GM18870 (cell line): ENCODE data around the gene PRRG1.
"Not testable (repeated sequence)": the region's sequence is repeated elsewhere in the genome, so short reads cannot be mapped to it uniquely, and the experiment has no call there.

Experiments
- ATAC-seq: cut with Tn5 transposase; IDR thresholded peaks from one replicate; pipeline ENCODE4 v1.9.1; 2021; ENCODE audit warnings: moderate library complexity; ENCODE audit not compliant: unreplicated experiment

PRRG1 gene

DNA sequence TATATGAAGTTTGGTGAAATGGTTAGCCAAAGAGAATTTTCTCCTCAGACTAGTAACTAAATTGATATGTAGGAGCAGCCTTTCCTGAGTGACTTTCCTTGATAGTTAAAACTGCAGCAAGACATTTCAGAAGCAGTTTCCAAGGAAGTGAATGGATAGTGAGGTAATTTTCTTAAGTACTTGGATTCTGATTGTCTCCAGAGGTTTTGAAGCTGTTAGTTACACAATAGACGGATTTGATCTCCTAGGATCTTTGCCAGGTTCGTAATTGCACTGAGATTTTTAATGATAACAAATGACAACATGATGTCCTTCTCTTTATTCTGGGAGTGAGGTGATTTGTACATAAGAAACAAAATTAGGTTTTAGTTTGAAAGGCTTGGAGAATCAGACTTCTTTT, 29.2 kb downstream of the PRRG1 start:
- ATAC-seq, result no peak

DNA sequence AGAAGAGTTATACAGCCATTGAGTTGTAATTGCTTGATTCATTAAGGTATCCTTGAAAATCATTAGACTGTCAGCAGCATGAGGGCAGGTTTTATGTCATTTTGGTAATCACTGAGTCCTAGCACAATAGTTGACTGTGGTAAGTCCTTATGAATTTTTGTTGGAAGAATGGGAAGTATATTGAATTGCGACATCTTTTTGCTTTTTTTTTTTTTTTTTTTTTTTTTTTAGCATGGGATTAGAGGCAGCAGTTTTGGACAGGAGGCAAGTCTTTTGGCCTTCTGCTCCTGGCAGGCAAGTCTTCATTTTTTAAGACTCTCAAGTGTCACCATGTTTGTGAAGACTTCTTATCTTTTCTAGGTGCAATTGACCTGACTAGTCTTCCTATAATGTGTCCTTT, 29.7 kb downstream of the PRRG1 start:
- ATAC-seq, result no peak

DNA sequence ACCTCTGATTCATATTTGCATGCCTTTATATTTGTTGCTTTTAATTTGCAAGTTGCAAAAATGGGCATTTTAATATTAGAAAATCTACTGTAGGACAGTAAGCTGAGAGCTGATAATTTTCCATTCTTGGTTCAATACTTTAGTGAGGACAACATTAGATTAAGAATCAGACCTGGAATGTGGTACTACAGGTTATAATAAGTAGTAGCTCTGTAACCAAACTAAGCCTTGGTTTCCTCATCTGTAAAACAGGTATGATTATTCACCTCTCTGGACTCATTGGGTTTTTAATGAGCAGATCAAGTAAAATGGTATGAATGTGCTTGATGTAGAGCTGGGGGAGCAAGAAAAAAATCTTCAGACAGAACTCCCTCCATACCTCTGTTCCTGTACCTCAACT, 31.1 kb downstream of the PRRG1 start:
- no peak for ATAC-seq

DNA sequence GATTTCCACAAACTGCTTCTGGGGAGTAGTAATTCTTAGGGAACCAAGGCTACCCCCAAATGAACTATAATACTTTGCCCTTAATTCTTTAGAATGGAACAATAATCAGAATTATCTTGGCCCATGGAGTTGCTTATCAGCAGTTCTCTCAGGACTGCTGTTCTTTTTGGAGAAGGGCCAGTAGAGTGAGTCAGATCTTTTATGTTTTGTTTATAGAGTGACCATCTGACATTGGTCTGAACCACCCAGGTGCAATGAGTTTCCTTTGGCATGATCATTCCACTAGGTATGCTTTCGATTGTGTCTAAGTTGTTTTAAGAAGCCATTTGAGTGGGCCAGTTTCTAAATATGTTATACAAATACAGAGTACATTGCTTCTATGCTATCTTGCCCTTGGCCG, 31.8 kb downstream of the PRRG1 start:
- ATAC-seq, result no peak

DNA sequence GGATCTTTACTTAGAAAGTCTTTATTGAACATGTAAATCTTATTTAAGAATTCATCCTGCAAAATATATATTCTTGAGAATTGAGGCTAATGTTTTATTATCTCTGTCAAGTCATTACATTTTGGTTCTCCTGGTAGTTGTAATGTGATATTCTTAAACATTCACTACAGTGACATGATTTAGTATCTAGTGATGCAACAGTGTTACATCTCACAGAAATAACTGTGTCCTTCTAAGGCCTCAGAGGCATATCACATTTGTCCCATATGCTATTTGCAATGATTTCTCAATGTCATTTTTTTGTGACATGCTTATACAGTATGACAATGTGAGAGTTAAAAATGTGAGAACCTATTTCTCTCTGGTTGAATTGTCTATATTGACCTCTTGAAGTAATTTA, 34.1 kb downstream of the PRRG1 start:
- no peak for ATAC-seq

DNA sequence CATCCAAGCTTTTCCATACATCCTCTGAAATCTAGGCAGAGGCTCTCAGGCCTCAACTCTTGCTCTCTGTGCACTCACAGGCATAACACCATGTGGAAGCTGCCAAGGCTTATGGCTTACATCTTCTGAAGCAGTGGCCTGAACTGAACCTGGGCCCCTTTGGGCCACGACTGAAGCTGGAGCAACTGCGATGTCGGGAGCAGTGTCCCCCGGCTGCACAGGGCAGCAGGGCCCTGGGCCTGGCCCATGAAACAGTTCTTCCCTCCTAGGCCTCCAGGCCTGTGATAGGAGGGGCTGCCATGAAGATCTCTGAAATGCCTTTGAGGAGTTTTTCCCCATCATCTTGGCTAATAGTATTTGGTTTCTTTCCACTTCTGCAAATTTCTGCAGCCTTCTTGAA, 39.2 kb downstream of the PRRG1 start:
- ATAC-seq, result no peak

DNA sequence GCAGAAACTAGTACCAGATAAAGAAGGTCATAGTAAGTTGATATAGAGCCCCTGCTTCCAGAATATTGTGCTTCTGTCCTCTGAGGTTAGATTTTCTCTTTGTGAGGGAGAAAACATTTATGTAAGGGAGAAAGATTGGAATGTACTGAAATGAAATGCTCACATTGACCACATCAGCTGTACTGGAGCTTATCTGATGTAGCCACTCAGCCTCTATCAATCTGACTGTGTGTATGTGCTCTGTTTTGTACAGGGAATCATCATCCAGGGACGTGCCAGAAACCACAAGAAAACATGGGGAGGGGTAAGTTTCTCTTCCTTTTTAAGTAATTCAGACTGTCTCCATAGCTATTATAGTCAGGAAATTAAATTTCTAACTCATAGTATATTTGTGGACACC, 56.8 kb downstream of the PRRG1 start:
- no peak for ATAC-seq

DNA sequence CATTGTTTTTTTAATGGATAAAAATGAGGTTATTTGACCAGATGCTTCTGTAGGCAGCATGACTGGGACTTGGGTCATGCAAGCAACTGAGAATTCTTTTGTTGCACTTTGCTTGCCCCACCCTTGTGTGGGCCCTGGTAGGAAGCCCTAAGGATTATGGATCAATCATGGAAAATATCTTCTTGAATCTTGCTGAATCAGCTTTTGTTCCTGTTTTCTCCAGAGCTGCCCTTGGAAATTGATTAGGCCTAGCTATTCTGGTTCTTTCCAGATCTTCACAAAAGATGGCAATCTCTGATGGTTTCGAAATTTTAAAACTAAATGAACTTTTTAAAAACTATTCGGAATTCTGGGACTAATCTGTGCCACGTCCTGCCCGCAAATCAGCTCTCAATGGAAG, 58.6 kb downstream of the PRRG1 start:
- no peak for ATAC-seq

DNA sequence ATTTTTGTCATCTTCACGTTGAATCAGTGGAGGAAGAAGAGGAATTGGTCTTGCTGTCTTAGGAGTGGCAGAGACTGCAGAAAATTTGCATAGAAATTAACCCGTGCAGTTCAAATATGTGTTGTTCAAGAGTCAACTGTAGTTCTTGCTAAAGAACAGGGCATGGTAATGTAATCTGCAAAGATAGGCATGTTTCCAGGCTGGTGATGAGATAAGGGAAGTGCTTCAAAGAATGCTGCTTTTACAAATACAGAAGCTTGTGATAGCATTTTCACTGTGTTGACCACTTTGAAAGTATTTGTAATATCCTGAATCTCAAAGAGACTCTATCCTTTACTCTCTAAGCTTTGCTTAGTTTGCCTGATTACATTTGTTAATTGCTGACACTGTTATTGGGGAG, 60.1 kb downstream of the PRRG1 start:
- no peak for ATAC-seq

DNA sequence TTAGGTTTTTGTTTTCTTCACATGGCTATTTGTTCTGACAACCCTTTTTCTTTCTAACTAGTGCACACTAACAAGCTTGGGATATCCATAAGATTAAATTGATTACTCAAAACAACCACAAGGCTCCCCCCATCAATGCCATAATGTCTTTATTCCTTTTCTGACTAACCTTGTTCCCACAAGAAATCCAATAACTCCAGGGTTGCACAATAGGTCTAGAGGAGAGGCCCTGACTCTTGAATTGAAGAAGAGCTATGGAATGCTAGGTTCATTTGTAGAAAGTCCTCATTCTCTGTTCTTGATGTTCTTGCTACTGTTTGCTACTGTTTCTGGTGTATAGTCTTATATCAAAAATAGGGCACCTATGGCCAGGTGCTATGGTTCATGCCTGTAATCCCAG, 71.0 kb downstream of the PRRG1 start:
- no peak for ATAC-seq

DNA sequence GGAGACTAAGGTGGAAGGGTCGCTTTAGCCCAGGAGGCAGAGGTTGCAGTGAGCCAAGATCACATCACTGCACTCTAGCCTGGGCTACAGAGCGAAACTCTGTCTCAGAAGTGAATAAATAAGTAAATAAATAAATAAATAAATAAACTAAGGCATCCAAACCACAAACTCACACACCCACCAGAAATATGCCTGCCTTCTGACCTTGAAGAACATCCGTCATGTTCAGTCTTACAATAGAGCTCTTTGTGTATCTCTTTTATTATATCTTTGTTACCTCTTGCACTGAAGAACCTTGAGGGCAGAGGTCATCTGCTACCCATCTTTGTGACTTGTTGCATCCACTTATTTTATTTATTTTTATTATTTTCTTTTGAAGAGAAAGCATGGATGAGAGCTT, 71.6 kb downstream of the PRRG1 start:
- ATAC-seq, result no peak

DNA sequence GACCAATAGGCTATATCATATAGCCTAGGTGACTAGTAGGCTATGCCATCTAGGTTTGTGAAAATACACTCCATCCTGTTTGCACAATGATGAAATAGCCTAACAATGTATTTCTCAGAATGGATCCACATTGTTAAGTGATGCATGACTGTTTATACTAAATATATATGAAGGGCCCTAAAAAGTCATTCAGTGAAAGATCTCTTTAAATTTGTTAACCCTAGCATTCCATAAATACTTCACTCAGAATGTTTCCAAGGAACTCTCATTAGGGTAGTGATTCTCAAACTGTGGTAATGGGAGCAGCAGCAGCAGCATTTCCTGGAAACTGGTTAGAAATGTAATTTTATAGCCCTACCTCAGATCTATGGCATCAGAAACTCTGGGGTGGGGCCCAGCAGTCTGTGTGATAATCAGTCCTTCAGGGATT, 74.9 kb downstream of the PRRG1 start:
- no peak for ATAC-seq

DNA sequence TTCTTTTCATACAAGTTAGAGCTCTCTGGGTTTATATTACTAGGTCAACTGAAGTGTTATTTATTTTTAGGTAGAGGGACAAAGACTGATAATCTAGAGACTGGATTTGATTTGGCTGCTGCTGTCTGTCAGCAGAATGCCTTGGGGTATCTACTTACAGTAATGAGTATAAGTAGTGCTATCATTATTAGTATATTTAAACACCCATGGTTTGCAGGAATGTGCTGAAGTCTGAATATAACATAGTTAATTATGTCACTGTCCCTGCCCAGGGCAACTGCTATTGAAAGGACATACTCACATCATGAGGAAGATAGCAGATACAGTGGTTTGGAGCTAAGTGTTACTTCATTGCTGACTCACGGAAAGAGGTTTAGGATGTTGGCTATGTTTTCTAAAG, 76.2 kb downstream of the PRRG1 start:
- ATAC-seq, result no peak

DNA sequence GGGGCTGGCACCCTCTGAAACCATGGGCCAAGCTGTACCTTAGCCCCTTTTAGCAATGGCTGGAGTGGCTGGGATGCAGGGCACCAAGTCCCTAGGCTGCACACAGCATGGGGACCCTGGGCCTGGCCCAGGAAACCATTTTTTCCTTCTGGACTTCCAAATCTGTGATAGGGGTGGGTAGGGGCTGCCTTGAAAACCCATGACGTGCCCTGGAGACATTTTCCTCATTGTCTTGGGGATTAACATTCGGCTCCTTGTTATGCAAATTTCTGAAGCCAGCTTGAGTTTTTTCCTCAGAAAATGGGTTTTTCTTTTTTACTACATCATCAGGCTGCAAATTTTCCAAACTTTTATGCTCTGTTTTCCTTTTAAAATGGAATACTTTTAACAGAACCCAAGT, 79.8 kb downstream of the PRRG1 start:
- ATAC-seq, result not testable (repeated sequence)

DNA sequence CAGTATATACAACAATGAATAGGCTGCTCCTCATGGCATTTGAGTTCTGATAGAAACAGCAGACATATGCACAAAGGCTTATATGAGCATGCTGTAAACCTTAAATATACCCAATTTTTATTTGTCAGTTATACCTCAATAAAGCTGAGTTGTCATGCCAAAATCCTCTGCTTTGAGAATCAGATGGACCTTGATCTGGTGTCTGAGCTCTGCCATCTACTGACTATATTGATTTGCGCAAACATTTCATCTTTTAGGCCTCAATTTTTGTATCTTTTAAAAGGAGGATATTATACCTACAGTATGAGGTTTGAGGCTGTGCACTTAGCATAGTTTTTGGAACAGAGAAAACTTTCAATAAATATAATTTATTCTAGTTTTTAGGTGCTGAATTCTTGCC, 85.2 kb downstream of the PRRG1 start:
- no peak for ATAC-seq

DNA sequence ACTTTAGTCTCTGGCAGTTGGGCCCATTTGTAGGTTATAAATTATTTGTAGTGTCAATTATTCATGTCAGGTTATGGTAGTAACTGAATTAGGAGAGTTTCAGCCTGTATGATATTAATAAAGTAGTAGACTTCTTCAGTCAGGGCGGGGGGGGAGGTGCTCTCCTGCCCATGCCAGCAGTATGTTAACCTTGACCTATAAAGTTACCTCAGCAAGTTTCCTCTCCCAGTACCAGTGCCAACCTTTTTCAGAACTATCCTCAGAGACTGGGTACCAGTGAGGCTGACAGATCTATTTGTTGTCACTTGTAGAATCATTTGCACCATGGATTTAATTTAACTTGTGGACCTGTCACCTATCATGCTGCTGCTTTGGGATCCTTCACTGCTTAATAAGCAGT, 88.0 kb downstream of the PRRG1 start:
- ATAC-seq, result no peak

DNA sequence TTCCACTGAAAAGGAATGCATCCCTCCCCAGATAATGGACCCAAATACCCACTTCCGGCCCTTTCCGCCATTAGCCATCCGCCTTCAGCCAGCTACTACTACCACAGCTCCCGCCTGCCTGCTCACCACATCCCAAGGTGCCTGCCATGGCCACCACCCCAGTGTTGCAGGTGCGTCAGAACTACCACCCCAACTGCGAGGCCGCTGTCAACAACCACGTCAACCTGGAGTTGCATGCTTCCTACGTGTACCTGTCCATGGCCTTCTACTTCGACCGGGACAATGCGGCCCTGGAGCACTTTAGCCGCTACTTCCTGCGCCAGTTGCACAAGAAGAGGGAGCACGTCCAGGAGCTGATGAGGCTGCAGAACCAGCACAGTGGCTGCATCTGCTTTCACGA, 92.2 kb downstream of the PRRG1 start:
- no peak for ATAC-seq

DNA sequence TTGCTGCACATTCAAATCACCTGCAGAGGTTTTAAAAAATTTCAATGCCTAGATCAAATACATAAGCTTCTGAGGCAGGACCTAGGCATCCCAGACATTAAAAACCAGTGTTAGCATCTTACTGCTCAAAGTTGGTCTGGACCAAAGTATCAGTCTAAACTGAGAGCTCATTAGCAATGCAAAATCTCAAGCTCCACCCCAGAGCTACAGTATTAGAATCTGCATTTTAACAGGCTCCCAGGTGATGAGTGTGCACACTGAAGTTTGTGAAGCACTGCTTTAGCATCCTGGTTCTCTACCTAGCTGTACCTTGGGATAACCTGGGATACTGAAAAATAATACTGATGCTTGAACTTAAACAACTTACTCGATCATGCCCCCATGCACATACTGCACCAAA, 96.0 kb downstream of the PRRG1 start:
- no peak for ATAC-seq

DNA sequence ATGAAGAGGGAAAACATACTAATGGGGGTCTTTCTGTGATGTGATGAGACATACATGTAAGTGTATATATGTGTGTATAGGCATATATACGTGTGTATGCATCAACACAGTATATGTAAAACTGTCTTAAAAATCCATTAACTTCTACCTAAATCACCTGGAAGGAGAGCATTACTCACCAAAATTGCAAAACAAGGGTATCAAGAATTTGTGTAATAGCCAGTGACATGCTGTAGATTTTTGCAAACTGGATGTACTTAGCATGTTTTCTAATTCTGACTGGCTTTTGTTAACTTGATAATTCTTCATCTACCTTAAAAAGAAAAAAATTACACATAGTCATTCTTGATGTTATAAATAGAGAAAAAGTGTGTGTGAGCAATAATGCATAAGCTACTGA, 104.7 kb downstream of the PRRG1 start:
- ATAC-seq, result no peak

DNA sequence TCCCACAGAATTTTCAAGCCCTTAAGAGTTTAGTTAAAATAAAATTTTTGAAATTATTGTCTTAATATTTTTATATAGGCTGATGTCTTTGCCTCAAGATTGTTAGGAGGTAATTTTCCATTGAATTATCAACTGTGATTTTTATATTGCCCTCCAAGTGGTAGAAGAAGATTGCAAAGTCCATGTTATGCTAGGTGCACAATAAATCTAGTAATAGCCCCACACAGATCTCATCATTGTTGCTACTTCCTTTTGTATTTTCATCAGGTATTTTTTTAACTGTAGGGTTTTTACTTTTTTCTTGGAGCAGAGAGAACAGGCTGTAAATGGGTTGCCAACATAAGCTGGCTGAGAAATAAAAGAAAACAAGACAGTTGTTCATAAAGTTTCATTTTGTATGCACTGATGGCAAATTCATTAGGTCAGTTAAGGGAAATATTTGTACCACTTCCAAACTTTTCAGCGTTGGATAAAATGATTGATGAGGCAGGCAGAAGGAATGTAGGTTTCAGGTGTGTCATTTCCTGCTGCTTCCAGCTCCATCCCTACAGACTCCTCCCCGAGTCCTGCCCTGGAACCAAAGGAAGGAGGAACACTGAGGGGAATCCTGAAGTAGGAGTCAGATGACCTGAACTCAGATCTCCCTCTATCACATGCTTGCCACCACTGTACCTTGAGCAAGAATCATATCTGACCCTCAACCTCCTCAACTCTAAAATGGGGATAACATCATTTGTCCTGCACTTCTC, 105.5 kb downstream of the PRRG1 start:
- ATAC-seq, result no peak

DNA sequence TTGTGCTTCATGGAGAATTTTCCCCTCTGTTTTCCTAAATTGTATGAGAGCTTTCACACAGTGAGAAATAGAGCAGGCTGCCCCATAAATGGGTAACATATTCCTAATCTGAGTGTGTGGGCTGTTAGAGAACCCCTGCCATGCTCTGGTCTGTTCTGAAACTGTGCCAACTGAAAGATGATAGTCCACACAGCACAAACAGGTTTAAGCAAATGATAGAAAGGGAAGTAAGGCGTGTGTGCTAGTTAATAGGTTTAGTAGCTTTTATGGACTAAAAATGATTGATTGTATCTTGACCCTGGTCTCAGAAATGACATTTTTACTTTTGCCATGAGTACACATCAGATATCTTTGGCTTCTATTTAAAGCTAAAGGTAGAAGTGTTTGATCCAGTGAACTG, 106.2 kb downstream of the PRRG1 start:
- ATAC-seq, result no peak

DNA sequence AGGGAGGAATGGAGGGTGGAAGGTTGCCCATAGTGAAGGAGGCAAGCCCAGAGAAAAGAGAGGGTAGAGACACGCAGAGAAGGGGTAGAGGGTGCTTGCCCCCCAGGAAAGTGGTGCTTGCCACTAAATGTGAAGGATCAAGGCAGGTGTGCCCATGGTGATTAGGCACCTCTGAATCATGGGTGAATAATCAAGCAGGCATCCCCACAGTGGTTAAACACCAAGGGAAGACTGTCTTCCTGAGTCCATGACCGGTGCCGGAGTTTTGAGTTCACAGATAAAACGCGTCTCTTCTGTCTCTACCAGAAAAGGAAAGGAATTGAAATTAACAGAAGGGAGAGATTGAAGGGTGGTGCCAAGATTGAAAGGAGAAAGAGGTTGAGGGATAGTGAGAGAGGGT, 111.1 kb downstream of the PRRG1 start:
- not testable (repeated sequence) for ATAC-seq

DNA sequence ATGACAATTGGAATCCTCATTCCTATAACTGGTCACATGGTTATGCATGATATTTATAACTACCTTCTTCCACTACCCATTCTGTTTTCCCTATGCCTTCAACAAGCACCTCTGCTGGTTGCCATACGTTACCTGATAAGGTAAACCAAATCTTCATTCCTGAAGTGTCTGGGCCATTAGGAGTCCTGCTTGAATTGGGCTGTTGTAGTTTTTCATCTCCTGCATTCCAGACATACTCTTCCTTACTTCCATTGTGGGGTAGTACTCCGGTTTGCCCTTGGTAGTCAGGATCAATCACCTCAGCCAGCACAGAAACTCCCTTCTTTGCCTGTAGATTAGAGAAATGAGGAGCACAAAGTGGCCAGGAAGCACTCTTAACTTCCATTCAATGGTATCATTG, 113.2 kb downstream of the PRRG1 start:
- ATAC-seq, result no peak
